HepG2 (cell line): ENCODE measurements around the gene FAM20C. TPM values are rescaled to one million over a fixed set of nuclear protein-coding genes. Genes with fewer than 3 reads are reported as not detected.
A peak's percentile ranks its signal among the peaks of the same experiment; 100 is the strongest.

Experiments used
- ATAC-seq: fragments of 200-7000 bp; cut with Tn5 transposase; 3 replicates; pipeline ENCODE4 v1.9.1; 2020; ENCODE audit warnings: mild to moderate bottlenecking, moderate library complexity
- BruUV-seq: library from RNA; stranded (reverse); fragments of 400-500 nt; replicated peaks from 2 replicates; lab custom pipeline; 2021; lab: Mats Ljungman, UMichigan
- CTCF ChIA-PET: fragments of 300-600 bp; formaldehyde crosslinking; extraction: SDS; loops from one replicate; lab custom pipeline; 2021; ENCODE audit warnings: low total read pairs, inconsistent platforms, low intra/inter-chr PET ratio; lab: Yijun Ruan, JAX
- POLR2A ChIA-PET: fragments of 350-600 bp; sonication (Branson Sonifier 250); formaldehyde crosslinking; loops from one replicate; lab custom pipeline; 2020; ENCODE audit warnings: antibody characterized with exemption, inconsistent platforms; lab: Yijun Ruan, JAX
- DNase-seq: peaks from one replicate; pipeline ENCODE4 v3.0.0-alpha.2; 2015; ENCODE audit warnings: low spot score
- FAIRE-seq: peaks from 3 replicates; lab custom pipeline; 2011; peaks lifted over from hg19 to GRCh38; lab: Jason Lieb, UNC
- H2AFZ ChIP-seq: one replicate; pipeline ENCODE4 v1.6.1; 2011; ENCODE audit warnings: low read length, inconsistent platforms
- H3K27ac ChIP-seq: fragments of 300-600 bp; 3 replicates; pipeline ENCODE4 v1.8.0; 2011; ENCODE audit warnings: mixed run types, mild to moderate bottlenecking, mixed read lengths, low read length, inconsistent platforms; ENCODE audit not compliant: insufficient read depth; ENCODE audit errors: extremely low read length
- H3K27me3 ChIP-seq, 2 experiments: fragments of 200-600 bp in 1 of 2; 2 replicates in 1 of 2; 3 replicates in 1 of 2; pipeline versions ENCODE4 v1.6.0 to v1.8.0; 2011; ENCODE audit warnings: low read length in 2 of 2, mild to moderate bottlenecking in 2 of 2, moderate library complexity in 2 of 2, inconsistent platforms in 1 of 2; ENCODE audit not compliant: insufficient read depth in 2 of 2, control insufficient read depth in 1 of 2
- H3K36me3 ChIP-seq, 2 experiments: fragments of 200-600 bp in 1 of 2; replicated peaks in 1 of 2; 2 replicates in 1 of 2; 3 replicates in 1 of 2; pipeline versions ENCODE4 v1.5.1 to v1.8.0; 2011; ENCODE audit warnings: low read length in 2 of 2, inconsistent platforms in 1 of 2; ENCODE audit not compliant: insufficient read depth in 2 of 2, control insufficient read depth in 1 of 2
- H3K4me1 ChIP-seq: 2 replicates; pipeline ENCODE4 v1.5.1; 2012; ENCODE audit warnings: low read length, inconsistent platforms; ENCODE audit not compliant: insufficient read depth
- H3K4me2 ChIP-seq: 2 replicates; pipeline ENCODE4 v1.6.0; 2011; ENCODE audit warnings: low read depth, low read length, inconsistent platforms
- H3K4me3 ChIP-seq, 3 experiments: fragments of 200-600 bp in 1 of 3; sonication (generic), shearing (Covaris generic) in 1 of 3; replicated peaks in 1 of 3; 2 replicates each; pipeline ENCODE4 v1.5.1; 2011 to 2016; ENCODE audit warnings: low read length in 3 of 3, inconsistent platforms in 2 of 3, low read depth in 2 of 3, mild to moderate bottlenecking in 2 of 3, control low read depth in 1 of 3, mixed read lengths in 1 of 3; ENCODE audit not compliant: insufficient read depth in 1 of 3
- H3K79me2 ChIP-seq: one replicate; pipeline ENCODE4 v1.6.1; 2011; ENCODE audit warnings: low read length, inconsistent platforms; ENCODE audit not compliant: insufficient read depth
- H3K9ac ChIP-seq: 2 replicates; pipeline ENCODE4 v1.6.0; 2011; ENCODE audit warnings: mild to moderate bottlenecking, low read depth, low read length, inconsistent platforms; ENCODE audit not compliant: insufficient read depth
- H3K9me3 ChIP-seq: 2 replicates; pipeline ENCODE4 v1.5.1; 2012; ENCODE audit warnings: mild to moderate bottlenecking, low read length
- H4K20me1 ChIP-seq: 2 replicates; pipeline ENCODE4 v1.6.0; 2011; ENCODE audit warnings: inconsistent platforms, mild to moderate bottlenecking, low read length, moderate library complexity; ENCODE audit not compliant: insufficient read depth
- ATRX ChIP-seq: sonication (generic); formaldehyde crosslinking; IDR thresholded peaks from 2 replicates; pipeline ENCODE4 v1.4.0; 2020; ENCODE audit warnings: missing genetic modification reagents, borderline replicate concordance
- NR2C2 ChIP-seq: sonication (generic); formaldehyde crosslinking; IDR thresholded peaks from 2 replicates; pipeline ENCODE4 v1.4.0; 2020; ENCODE audit warnings: missing genetic modification reagents, mild to moderate bottlenecking, moderate library complexity, borderline replicate concordance
- SCMH1 ChIP-seq: sonication (generic); formaldehyde crosslinking; IDR thresholded peaks from 2 replicates; pipeline ENCODE4 v1.9.0; 2021; ENCODE audit warnings: missing genetic modification reagents, mild to moderate bottlenecking, borderline replicate concordance
- ZNF326 ChIP-seq: sonication (generic); formaldehyde crosslinking; IDR thresholded peaks from 2 replicates; pipeline ENCODE4 v1.4.0; 2020; ENCODE audit warnings: missing genetic modification reagents, borderline replicate concordance
- ZNF709 ChIP-seq: sonication (generic); formaldehyde crosslinking; IDR thresholded peaks from 2 replicates; pipeline ENCODE4 v1.5.0; 2020; ENCODE audit warnings: mild to moderate bottlenecking, missing genetic modification reagents
- WGBS: methylation state at CpG from one replicate; pipeline ENCODE4 v1.1.6; 2017; ENCODE audit warnings: low lambda C conversion rate; 5-methylcytosine and 5-hydroxymethylcytosine counted together
- in situ Hi-C: cut with HindIII; loops from 2 replicates; pipeline ENCODE4 v1.10.0; 2017; ENCODE audit warnings: low pct_unique_long_range_greater_than_20kb; ENCODE audit not compliant: extremely low pct_ligation_motif_present
- intact Hi-C: fragments of 100-400 bp; cut with micrococcal nuclease; formaldehyde crosslinking; loops from one replicate; pipeline ENCODE4 v1.10.0; 2022; ENCODE audit not compliant: unreplicated experiment
- polyA plus RNA-seq, 8 experiments: library from polyadenylated mRNA; depleted of rRNA in 3 of 8; stranded (reverse) in 7 of 8; unstranded in 1 of 8; fragments of >200 nt; fragmentation: Illumina TruSeq in 4 of 8; extraction: Trizol in 4 of 8; gene quantifications; 2 replicates each; pipeline versions ENCODE4 v1.2.1 to v1.2.3, GENCODE V29; 2011 to 2016; ENCODE audit warnings: low read depth in 4 of 8, missing spikeins in 1 of 8, mixed read lengths in 1 of 8; ENCODE audit not compliant: insufficient read depth in 1 of 8
- total RNA-seq, 5 experiments: library from RNA; depleted of rRNA; stranded (reverse); fragments of >200 nt; fragmentation: Illumina TruSeq; extraction: Trizol; gene quantifications; 2 replicates each; pipeline ENCODE4 v1.2.3, GENCODE V29; 2016; ENCODE audit warnings: low read depth in 1 of 5
- TF ChIP-seq, protein P1 (sequence below): sonication (generic); formaldehyde crosslinking; IDR thresholded peaks from 2 replicates; pipeline ENCODE4 v1.5.1; 2020; ENCODE audit warnings: mild to moderate bottlenecking, missing genetic modification reagents, moderate library complexity
- TF ChIP-seq, protein P2 (sequence below): sonication (generic); formaldehyde crosslinking; IDR thresholded peaks from 2 replicates; pipeline ENCODE4 v1.5.0; 2020; ENCODE audit warnings: mild to moderate bottlenecking, missing genetic modification reagents, borderline replicate concordance

The FAM20C gene
- total and polyA plus RNA-seq, 2 of the 13 experiments (the other 11 are each of a cell fraction or from before 2014, with no cell fraction given) = 11.9 to 19.9 TPM

DNA sequence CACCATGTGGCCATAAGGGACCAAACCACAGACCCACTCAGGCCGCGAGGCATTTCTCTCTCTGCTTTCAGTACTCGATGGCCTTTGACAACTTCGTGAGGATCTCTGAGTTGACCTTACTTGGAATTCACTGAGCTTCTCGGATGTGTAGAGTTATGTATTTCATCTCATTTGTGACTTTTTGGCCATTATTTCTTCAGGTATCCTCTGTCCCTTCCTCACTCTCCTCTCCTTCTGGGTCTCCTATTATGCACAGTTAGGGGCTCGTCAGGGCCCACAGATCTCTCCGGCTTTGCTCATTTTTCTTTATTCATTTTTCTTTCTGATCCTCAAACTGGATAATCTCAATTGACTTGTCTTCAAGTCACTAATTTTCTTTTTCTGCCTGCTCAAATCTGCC lies 81.0 kb downstream of the FAM20C start:
- POLR2A ChIA-PET = no interaction called here
- TF ChIP-seq SCMH1 (no peak), ATRX (CRISPR knock-in tag) (no peak), ZNF709 (peak; percentile 97)
- TF ChIP-seq, protein P1, sequence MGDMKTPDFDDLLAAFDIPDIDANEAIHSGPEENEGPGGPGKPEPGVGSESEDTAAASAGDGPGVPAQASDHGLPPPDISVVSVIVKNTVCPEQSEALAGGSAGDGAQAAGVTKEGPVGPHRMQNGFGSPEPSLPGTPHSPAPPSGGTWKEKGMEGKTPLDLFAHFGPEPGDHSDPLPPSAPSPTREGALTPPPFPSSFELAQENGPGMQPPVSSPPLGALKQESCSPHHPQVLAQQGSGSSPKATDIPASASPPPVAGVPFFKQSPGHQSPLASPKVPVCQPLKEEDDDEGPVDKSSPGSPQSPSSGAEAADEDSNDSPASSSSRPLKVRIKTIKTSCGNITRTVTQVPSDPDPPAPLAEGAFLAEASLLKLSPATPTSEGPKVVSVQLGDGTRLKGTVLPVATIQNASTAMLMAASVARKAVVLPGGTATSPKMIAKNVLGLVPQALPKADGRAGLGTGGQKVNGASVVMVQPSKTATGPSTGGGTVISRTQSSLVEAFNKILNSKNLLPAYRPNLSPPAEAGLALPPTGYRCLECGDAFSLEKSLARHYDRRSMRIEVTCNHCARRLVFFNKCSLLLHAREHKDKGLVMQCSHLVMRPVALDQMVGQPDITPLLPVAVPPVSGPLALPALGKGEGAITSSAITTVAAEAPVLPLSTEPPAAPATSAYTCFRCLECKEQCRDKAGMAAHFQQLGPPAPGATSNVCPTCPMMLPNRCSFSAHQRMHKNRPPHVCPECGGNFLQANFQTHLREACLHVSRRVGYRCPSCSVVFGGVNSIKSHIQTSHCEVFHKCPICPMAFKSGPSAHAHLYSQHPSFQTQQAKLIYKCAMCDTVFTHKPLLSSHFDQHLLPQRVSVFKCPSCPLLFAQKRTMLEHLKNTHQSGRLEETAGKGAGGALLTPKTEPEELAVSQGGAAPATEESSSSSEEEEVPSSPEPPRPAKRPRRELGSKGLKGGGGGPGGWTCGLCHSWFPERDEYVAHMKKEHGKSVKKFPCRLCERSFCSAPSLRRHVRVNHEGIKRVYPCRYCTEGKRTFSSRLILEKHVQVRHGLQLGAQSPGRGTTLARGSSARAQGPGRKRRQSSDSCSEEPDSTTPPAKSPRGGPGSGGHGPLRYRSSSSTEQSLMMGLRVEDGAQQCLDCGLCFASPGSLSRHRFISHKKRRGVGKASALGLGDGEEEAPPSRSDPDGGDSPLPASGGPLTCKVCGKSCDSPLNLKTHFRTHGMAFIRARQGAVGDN (CRISPR knock-in tag) = no peak
- no peaks in the 10 kb centered on the region for H4K20me1 ChIP-seq
- DNase-seq (no peak), ATAC-seq (no peak), FAIRE-seq (no peak)
- no peak overlapping the region for H3K27ac ChIP-seq
- no peak overlapping the region for H3K4me3 ChIP-seq
- no peaks in the 10 kb centered on the region for H3K79me2 ChIP-seq
- H2AFZ ChIP-seq = no peak overlapping the region
- no peak overlapping the region for H3K4me2 ChIP-seq
- no peak overlapping the region for H3K9ac ChIP-seq
- CTCF ChIA-PET = no interaction called here
- in situ Hi-C loops (no loop called here), intact Hi-C loops (no loop called here)
- H3K4me1 ChIP-seq = no peaks in the 10 kb centered on the region
- no TSS peak for BruUV-seq
- H3K27me3 ChIP-seq = no peaks in the 10 kb centered on the region; a peak in 1 of 5 replicates
- H3K36me3 ChIP-seq = no peaks in the 10 kb centered on the region
- 52% methylated on average over 7 of the region's 7 CpGs for WGBS
- peaks cover 19% of the 10 kb centered on the region for H3K9me3 ChIP-seq

DNA sequence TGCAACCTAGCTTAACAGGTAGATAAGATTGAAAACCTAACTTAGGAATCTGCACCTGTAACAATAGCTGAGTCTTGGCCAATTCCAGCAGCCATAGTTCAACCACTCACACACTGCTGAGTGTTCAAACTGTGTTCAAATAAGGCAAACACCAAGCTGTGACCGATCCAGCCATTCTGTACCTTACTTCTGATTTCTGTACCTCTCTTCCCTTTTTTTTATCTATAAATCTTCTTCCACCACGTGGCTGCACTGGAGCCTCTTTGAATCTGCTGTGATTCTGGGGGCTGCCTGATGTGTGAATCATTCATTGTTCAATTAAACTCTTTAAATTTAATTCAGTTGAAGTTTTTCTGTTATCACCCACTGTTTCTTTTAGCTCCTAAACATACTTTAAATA lies 81.9 kb downstream of the FAM20C start:
- intact Hi-C loops (no loop called here), in situ Hi-C loops (no loop called here)
- no peaks in the 10 kb centered on the region for H3K36me3 ChIP-seq
- CTCF ChIA-PET = no interaction called here
- no peak overlapping the region for H3K27ac ChIP-seq
- H4K20me1 ChIP-seq = no peaks in the 10 kb centered on the region
- no TSS peak for BruUV-seq
- FAIRE-seq (no peak), DNase-seq (no peak), ATAC-seq (no peak)
- H3K79me2 ChIP-seq = no peaks in the 10 kb centered on the region
- POLR2A ChIA-PET = no interaction called here
- no peak overlapping the region for H3K9ac ChIP-seq
- H3K4me1 ChIP-seq = no peaks in the 10 kb centered on the region
- H2AFZ ChIP-seq = no peak overlapping the region
- H3K4me2 ChIP-seq = no peak overlapping the region
- H3K9me3 ChIP-seq = peaks cover 19% of the 10 kb centered on the region
- no peaks in the 10 kb centered on the region; a peak in 1 of 5 replicates for H3K27me3 ChIP-seq
- H3K4me3 ChIP-seq = no peak overlapping the region
- 15% methylated on average over 2 of the region's 2 CpGs for WGBS
- TF ChIP-seq, protein P2, sequence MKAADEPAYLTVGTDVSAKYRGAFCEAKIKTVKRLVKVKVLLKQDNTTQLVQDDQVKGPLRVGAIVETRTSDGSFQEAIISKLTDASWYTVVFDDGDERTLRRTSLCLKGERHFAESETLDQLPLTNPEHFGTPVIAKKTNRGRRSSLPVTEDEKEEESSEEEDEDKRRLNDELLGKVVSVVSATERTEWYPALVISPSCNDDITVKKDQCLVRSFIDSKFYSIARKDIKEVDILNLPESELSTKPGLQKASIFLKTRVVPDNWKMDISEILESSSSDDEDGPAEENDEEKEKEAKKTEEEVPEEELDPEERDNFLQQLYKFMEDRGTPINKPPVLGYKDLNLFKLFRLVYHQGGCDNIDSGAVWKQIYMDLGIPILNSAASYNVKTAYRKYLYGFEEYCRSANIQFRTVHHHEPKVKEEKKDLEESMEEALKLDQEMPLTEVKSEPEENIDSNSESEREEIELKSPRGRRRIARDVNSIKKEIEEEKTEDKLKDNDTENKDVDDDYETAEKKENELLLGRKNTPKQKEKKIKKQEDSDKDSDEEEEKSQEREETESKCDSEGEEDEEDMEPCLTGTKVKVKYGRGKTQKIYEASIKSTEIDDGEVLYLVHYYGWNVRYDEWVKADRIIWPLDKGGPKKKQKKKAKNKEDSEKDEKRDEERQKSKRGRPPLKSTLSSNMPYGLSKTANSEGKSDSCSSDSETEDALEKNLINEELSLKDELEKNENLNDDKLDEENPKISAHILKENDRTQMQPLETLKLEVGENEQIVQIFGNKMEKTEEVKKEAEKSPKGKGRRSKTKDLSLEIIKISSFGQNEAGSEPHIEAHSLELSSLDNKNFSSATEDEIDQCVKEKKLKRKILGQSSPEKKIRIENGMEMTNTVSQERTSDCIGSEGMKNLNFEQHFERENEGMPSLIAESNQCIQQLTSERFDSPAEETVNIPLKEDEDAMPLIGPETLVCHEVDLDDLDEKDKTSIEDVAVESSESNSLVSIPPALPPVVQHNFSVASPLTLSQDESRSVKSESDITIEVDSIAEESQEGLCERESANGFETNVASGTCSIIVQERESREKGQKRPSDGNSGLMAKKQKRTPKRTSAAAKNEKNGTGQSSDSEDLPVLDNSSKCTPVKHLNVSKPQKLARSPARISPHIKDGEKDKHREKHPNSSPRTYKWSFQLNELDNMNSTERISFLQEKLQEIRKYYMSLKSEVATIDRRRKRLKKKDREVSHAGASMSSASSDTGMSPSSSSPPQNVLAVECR (CRISPR knock-in tag) = no peak
- TF ChIP-seq NR2C2 (no peak), ZNF326 (CRISPR knock-in tag) (no peak)
